CD4-positive, alpha-beta T cell treated with Interleukin-1 beta for 1 hour (primary cell): ENCODE measurements around the gene GALNTL6.
"Not testable (repeated sequence)": the region's sequence is repeated elsewhere in the genome, so short reads cannot be mapped to it uniquely, and the experiment has no call there.

Experiments used
- DNase-seq, 2 donors: peaks; one replicate each; pipeline ENCODE4 v3.0.0-alpha.2; 2020 to 2022

GALNTL6 gene

DNA sequence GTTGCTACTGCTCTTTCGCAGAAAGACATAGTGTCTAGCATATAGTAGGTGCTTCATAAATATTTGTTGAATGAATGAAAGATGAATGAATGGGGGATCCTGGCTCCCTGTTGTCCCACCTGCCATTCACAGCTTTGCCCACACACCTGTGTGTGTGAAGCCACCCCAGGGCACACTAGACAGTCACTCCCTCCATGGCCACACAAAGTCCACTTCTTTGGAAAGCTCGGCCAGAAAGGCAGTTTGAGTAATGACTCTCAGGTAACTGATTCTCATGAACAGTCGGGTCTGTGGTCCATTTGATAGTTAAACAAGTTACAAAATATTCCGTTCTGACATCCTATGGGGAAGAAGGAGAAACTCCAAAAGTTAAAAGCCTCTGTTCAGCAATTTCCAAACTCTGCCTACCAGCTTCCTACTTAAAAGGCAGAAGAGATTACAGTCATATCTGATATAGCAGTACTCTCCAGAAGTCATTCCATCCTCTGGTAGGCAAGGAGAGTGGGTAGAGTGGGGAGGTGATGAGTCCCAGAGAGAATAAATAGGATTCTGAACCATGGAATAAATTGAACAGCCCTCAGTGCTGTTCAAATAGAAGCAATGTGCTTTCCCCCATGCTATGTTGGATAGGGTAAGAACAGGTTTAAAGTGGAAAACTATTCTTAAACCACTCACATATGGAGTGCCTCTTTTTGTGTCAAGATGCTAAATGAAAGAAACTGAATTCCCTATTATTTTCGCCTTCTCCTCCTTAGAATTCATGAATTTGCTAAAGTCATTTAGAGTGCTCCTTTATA lies 1150.5 kb downstream of the GALNTL6 start:
- no peak for DNase-seq

DNA sequence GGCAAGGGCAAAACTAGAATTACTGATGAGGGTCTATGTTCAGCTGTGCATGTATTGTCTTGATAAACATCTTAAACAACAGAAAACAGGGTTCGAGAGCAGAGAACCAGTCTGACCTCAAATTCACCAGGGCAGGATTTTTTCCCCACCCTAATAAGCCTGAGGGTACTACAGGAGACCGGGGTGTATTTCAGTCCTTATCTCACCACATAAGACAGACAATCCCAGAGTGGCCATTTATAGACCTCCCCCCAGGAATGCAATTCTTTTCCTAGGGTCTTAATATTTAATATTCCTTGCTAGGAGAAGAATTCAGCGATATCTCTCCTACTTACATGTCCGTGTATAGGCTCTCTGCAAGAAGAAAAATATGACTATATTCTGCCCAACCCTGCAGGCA lies 1157.0 kb downstream of the GALNTL6 start:
- DNase-seq: not testable (repeated sequence)

DNA sequence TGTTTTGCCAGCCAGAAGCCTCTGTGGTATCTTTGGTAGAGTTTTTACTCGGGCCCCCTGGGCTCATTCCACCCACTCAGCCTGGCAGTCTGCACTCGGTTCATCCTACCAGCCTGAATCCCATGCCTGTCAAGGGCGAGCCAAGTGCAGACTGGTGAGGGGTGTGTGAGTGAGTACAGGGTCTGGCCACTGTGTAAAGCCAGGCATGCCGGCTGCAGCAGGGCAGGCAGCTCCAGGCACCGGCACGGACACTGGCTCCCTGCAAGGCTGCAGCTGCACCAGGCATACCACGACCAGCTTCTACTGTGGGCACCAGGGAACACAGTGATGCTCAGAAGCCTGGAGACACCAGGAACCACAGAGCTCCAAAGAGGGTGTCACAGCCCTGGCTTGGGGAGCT lies 1161.4 kb downstream of the GALNTL6 start:
- no peak for DNase-seq

DNA sequence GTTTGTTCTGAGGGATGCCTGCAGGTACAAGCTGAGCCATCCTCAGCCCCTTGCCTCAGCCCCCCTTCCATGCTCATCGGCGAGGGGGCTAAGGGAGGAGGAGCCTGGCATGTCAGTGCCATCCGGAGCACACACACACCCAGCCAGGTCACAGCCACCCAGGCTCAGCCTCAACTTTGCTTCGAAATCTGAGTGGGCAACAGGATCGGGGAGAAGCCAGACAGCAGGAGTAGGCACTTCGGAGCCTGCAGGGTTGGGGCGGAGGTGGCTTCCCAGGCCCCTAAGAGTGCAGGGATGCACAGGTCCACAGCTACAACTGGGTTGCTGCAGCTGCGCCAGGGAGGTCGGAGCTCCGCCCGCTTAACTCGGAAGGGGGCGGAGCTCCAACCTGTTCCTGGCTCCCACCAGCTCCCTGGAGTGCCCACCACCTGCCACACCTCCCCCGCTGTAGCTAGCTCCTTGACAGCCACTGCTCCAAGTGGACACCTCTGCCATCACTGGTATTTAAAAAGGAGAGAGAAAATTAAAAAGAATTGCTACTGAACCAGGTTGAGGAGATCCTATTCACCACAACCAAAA lies 1162.5 kb downstream of the GALNTL6 start:
- DNase-seq: no peak

DNA sequence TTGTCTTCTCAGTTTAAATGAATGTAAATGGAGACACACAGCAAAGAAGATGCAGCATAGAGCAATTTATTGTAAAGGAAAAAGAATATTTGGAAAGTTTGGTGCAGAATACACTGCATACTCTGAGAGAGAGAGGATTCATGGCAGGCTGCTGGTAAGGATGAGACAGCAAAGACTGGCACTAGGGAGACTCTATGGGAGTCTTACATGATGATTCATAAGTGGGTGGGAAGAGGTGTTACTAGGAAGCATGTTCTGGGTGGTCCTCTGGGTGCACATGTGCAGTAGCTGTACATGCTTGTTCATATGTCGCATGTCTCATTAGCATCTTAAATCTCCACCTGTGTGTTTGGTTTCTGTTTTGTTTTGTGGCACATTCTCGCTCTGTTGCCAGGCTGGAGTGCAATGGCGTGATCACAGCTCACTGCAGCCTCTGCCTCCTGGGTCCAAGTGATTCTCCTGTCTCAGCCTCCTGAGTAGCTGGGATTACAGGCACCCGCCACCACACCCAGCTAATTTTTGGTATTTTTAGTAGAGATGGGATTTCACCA lies 1164.4 kb downstream of the GALNTL6 start:
- not testable (repeated sequence) for DNase-seq

DNA sequence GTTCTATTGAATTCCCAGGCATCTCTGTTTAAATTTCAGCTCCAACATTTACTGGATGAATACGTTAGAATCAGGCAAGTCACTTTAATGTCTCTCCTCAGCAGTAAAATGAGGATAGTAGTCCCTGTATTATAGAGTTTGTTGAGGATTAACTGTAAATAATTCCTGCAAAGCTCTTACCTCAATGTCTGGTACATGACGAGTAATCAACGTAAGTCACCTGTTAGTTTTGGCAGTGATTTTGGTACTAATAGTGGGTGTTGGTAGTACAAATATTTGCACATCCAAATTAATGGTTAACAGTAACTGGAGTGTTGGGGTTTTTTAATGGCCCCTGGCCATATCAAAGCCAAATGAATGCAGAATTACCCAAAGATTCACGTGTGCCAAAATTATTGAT lies 1165.6 kb downstream of the GALNTL6 start:
- DNase-seq: no peak

DNA sequence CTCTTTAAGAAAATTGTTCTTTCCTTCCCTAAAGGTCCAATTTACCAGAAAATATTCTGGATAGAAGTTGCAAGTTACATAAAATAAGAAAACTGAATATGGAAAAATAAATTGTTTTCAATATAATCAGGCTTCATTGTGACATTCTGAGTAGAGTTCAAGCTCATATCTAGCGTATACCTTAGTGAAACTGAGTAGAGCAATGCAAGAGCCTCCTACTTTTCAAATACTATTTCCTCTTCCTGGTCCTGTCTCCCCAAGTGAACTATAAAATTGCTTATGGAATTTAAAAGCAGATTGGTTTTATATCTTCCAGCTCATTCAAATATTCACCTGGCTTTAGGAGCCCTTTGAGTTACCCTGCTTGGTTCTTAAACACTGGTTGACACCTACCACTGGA lies 1166.1 kb downstream of the GALNTL6 start:
- DNase-seq: no peak

DNA sequence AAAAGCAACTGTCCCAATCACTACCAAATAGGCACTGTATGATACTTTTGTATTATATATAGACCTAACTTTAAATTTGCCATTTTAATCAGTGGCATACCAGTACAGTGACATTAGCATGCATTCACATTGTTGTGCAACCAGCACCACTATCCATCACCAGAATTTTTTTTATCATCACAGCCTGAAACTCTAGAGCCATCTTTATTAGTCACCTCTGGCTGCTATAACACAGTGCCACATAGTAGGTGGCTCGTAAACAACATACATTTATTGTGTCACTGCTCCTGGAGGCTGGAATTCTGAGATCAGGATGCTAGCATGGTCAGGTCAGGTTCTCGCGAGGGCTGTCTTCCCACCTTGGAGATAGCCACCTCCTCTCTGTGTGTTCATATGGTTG lies 1167.0 kb downstream of the GALNTL6 start:
- DNase-seq: no peak

DNA sequence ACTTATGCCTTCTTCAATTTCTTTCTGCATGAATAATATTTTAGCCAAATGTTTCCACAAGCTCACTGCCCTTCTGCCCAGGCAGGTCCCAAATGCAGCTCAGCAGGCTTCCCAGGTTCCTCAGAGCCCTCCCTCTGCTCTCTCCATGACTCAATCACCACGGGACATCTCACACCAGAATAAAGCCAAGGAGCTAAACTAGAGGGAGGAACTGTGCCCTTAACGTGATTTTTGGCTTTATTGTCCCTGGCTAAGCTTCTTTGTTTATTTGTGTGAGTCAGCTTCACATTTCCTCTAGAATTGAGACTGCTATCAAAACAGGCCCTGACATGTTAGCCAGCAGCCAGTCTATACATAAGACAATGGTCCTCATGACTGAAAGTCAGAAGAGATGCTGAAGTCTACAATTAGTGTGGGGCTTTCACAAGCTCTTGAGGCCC lies 1169.0 kb downstream of the GALNTL6 start:
- DNase-seq: no peak

DNA sequence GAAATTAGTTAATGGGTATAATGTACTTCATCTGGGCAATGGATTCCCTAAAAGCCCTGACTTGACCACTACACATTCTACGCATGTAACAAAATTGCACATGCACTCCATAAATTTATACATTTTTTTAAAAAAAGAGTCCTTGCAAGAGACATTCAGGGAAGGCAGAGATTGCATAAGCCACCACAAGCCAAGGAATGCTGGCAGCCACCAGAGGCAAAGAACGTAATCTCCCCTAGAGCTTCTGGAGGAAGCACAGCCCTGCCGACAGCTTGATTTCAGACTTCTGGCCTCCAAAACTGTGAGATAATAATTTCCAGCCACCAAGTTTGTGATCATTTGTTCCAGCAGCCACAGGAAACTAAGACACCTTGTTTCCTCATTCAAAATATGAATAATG lies 1169.8 kb downstream of the GALNTL6 start:
- DNase-seq: no peak

DNA sequence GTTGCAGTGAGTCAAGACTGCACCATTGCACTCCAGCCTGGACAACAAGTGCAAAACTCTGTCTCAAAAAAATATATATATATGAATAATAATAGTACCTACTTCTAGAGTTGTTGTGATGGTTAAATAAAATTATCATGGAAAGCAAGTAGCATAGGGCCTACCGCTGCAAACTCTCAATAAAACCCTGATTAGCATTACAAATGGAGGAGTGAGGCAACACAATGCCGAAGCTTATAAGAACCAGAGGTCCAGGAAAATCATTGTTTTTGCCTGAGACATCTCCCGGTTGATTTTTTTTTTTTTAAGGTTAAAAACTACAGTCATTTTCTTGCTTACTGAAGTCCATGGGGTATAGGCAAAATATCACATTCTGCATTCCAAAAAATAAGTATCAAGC lies 1170.4 kb downstream of the GALNTL6 start:
- no peak for DNase-seq

DNA sequence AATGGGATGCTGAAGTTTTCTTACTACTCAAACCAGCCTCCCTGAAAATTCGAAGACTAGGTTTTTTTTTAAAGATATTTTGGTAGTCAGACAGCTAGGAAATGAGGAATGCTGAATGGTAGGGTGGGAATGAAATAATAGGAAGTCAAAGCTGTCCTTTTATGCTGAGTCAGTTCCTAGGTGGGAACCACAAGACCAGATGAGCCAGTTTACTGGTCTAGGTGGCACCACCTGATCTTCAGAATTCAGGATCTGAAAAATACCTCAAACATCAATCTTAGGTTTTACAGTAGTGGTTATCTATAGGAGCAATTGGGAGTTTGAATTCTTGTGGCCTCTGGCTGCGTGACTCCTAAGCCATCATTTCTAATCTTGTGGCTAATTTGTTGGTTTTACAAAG lies 1172.3 kb downstream of the GALNTL6 start:
- no peak for DNase-seq

DNA sequence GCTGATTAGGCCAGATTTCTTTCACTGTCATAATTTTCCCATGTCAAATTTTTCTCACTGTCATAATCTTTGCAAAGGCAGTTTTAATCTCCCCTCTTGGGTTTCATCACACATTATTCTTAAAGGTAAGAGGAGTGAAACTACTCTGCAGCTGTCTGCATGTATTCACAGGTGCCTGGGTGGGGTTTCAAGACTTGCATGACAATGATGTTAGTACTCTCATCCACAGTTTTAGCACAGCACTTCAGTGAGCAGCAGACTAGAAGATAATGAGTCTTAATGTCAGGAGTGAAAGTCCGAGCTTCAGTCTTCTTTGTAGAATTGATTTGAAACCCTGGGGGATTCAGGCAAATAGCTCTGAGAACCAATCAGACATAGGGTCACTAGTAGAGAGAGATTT lies 1172.9 kb downstream of the GALNTL6 start:
- no peak for DNase-seq

DNA sequence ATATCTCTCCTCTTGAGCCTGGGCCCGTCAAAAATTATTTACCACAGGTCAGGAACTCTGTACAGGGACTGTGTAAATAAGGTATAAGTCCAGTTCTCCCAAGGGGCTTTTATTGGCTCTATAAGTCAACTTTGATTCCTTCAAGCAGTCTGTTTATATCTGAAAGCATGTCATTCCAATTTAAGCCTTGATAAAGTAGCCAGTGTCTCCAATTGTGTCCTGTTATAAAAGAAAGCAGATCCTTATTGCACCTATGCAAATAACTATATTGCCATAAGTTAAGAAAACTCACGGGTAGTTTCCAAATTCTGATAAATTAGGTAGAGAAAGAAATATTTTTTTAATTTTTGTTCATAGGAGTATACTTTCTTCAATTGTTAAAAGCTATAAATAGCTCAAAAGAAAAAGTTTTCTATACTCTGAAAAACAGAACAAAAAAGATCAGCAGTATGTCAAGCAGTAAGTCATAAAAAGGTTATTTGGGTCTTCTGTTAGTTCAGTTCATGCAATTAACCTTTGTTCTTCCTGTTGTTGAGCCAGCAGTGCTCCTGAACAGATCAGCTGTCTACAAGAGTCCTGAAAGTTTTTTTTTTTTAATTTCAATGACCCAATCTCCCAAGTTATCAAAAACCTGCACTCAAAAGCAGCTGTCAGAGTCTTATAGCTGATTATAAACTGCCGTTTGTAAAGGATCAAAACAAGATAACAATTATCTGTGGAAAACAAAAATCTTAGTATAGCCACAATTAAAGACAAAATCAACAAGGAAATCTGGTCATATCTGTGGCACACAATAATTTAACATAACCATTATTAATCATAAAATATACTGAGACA lies 1177.0 kb downstream of the GALNTL6 start:
- DNase-seq: no peak

DNA sequence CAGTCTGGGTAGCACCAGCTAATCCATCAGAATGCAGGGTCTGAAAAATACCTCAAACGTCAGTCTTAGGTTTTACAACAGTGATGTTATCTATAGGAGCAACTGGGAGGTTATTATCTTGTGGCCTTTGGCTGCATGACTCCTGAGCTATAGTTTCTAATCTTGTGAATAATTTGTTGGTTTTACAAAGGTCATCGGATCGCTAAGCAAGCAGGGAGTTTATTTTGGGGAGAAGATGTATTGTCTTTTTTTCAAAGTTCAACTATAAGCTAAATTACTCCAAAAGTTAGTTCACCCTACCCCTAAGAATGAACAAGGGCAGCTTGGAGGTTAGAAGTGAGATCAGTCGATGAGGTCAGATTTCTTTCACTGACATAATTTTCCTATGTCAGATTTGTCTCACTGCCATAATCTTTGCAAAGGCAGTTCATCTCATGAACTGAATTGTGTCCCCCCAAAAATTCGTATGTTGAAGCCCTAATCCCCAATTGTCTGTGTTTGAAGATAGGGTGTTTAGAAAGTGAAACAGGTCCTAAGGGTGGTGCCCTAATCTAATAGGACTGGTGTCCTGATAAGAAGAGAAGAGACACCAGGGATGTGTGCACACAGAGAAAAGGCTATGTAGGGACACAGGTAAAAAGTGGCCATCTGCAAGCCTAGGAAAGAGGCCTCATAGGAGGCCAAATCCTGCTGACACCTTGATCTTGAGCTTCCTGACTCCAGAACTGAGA lies 1179.6 kb downstream of the GALNTL6 start:
- DNase-seq: no peak

DNA sequence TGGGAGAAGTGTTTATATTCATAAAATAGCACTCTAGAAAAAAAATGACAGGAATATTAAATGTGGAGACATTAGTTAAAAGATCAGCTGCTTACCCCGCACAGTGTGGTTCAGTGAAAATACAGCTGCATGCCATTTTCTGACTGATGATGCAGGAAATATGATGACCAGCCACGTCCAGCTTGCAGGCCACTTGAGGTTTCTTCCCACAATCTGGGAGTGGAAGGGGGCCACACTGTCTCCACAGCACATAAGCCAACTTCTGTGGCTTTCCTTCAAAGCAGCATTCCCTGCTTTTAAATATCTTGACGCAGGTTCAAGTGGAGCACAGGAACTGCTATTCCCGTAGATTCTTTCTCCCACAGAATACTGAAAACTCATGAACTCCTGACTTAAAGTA lies 1182.0 kb downstream of the GALNTL6 start:
- DNase-seq: no peak

DNA sequence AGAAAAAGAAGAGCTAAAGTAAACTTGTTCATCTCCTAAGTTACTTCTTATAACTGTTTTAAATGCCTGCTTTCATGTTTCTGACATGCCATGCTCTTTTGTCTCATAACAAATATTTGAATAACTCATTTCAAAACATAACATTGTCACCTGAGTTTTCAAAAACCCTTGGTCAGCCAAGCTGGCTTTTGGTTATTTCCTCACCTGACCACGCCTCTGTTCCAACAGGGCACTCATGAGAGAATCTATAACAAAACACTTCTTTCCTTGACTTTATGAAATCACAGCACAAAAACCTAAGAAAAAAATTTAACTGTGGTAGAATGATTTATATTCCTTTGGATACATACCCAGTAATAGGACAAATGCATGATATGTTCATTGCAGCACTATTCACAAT lies 1182.5 kb downstream of the GALNTL6 start:
- no peak for DNase-seq

DNA sequence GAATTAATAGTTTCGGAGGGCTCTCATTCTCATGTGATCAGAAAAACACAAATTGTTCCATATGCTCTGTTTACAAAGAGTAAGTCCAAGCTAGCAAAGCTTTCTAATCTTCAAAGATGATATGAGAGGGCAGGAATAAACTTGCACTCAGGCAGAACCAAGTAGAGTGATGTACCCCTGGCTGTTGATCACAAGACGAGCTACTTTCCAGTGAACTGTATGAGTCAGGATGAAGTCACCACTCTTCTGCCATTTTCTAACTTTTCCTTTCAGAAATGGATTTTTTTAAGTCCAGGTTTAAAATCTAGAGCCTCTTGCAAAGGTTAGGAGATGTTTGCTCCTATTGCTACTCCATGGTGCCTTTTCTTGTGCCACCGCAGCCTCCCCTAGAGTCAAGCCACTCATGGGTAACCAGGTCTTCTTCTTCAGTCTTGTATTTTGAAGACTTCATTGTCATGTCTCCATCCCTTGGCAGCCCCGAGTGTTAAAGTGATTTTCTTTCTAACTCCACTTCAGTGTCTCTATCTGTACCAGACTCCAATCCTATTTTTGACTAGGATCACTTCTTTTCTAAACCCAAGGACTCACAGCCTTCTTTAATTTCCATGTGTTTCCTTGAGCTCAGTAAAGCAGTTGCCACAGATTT lies 1183.5 kb downstream of the GALNTL6 start:
- no peak for DNase-seq

DNA sequence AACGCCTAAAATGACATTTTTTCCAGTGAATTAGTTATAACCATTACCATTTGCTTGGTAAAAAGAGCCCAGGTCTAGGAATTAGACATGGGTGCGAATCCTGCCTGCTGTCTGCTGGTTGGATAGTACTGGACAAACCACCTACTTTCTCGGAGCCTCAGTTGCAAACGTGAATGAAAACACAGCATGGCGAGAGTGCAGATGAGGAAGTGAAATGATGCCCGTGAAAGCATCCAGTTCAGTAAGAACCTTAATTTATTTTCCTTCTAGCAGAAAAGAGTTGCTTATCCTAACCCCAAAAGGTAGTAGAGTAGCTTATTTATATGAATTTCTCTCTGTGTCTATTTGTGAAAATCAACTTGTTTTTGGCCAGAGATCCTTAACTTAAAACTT lies 1184.0 kb downstream of the GALNTL6 start:
- DNase-seq: no peak

DNA sequence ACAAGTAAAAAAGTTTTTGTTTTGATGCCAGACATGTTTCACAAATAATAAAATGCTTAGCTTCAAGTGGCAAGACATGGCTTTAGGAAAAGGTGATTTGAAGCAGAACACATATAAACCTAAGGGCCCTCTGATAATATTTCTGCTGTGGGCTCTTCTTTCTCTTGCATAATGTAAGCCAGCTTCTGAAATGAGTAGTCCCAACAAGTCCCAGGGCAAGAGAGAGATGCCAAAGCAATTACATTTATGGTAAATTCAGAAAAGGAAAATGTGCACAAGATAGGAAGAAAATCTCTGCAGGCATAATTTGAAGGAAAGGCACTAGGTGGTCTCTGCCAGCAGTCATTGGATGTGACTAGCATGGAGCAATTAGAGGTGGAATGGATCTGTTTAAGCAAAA lies 1184.7 kb downstream of the GALNTL6 start:
- DNase-seq: no peak

DNA sequence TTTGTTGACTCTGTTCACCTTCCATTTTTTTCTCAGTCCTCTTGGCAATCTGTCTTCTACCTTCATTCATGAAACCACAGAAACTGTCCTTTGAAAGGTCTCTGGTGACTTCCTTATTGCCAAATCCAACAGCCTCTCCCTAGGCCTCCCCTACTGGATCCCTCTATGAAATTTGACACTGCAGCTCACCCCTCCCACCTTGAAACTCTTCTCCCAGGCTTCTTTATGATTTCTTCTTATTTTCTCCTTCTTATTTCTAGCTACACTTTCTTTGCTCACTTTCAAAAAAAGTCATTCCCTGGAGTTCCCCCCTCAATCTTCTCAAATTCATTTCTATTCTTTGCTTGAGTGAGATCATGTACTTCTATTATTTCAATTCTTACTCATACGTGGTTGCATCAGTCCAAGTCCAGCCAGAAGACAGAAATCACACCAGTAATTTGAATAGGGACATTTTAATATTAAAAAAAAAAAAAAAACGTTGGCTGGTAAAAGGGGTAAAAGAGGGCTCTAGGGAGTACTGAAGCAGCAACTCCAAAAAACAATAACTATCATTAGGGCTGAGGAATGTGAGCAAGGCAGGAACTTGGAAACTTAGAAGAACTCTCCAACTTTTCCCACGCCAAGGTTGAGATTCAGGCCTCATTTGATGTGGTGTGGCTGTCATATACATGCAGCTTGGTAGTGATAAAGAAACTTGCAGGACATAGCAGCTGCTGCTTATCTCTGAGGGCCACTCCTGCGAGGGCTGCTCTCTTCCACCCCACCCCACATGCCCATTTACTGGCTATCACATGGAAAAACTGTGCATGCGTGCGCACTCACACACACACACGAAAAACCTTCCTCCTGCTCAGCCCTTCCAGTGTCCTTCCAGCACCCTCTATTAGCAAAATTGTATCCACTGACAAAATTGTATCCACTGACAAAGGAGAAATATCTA lies 1185.6 kb downstream of the GALNTL6 start:
- DNase-seq: no peak
